SK-N-SH treated with all-trans-retinoic acid at 6 μM for 48 hours (cell line): ENCODE data around the gene TNXB.

Experiments used
- ATAC-seq: fragments of 200-7000 bp; cut with Tn5 transposase; 3 replicates; pipeline ENCODE4 v1.9.1; 2020; ENCODE audit warnings: mild to moderate bottlenecking, moderate library complexity
- BACH2 ChIP-seq: fragments of 250-450 bp; sonication (Bioruptor Pico); IDR thresholded peaks from 2 replicates; pipeline ENCODE4 v1.9.0; 2021; ENCODE audit warnings: mild to moderate bottlenecking, borderline replicate concordance
- CSDC2 ChIP-seq: fragments of 250-450 bp; sonication (Bioruptor Pico); IDR thresholded peaks from 2 replicates; pipeline ENCODE4 v1.5.0; 2020; ENCODE audit warnings: mild to moderate bottlenecking, moderate library complexity
- ESRRG ChIP-seq: fragments of 250-450 bp; sonication (Bioruptor Pico); IDR thresholded peaks from 2 replicates; pipeline ENCODE4 v1.6.1; 2021; ENCODE audit warnings: mild to moderate bottlenecking
- GLIS3 ChIP-seq: fragments of 250-450 bp; sonication (Bioruptor Pico); IDR thresholded peaks from 2 replicates; pipeline ENCODE4 v1.5.0; 2020; ENCODE audit warnings: mild to moderate bottlenecking, moderate library complexity
- ISL1 ChIP-seq: fragments of 250-450 bp; sonication (Bioruptor Pico); IDR thresholded peaks from 2 replicates; pipeline ENCODE4 v2.1.2; 2022; ENCODE audit warnings: mild to moderate bottlenecking, moderate library complexity
- OSR1 ChIP-seq: fragments of 250-450 bp; sonication (Bioruptor Pico); IDR thresholded peaks from 2 replicates; pipeline ENCODE4 v1.8.0; 2022; ENCODE audit warnings: moderate library complexity, mild to moderate bottlenecking, inconsistent platforms
- PPARA ChIP-seq: fragments of 250-450 bp; sonication (Bioruptor Pico); IDR thresholded peaks from 2 replicates; pipeline ENCODE4 v1.5.0; 2020; ENCODE audit warnings: mild to moderate bottlenecking, borderline replicate concordance
- RARB ChIP-seq: fragments of 250-450 bp; sonication (Bioruptor Pico); IDR thresholded peaks from 2 replicates; pipeline ENCODE4 v1.8.0; 2021; ENCODE audit warnings: mild to moderate bottlenecking, moderate library complexity
- TCF4 ChIP-seq: fragments of 250-450 bp; sonication (Bioruptor Pico); IDR thresholded peaks from 2 replicates; pipeline ENCODE4 v1.8.0; 2021; ENCODE audit warnings: mild to moderate bottlenecking, moderate library complexity, borderline replicate concordance
- TOX ChIP-seq: fragments of 250-450 bp; sonication (Bioruptor Pico); IDR thresholded peaks from 2 replicates; pipeline ENCODE4 v1.8.0; 2021; ENCODE audit warnings: mild to moderate bottlenecking, moderate library complexity, borderline replicate concordance
- TSHZ2 ChIP-seq: fragments of 250-450 bp; sonication (Bioruptor Pico); IDR thresholded peaks from 2 replicates; pipeline ENCODE4 v1.5.0; 2020; ENCODE audit warnings: mild to moderate bottlenecking, moderate library complexity
- ZC3H10 ChIP-seq: fragments of 250-450 bp; sonication (Bioruptor Pico); IDR thresholded peaks from 2 replicates; pipeline ENCODE4 v1.5.1; 2021; ENCODE audit warnings: mild to moderate bottlenecking, moderate library complexity
- ZFP3 ChIP-seq: fragments of 250-450 bp; sonication (Bioruptor Pico); IDR thresholded peaks from 2 replicates; pipeline ENCODE4 v1.5.0; 2020; ENCODE audit warnings: mild to moderate bottlenecking, moderate library complexity
- ZNF565 ChIP-seq: fragments of 450-650 bp; formaldehyde crosslinking; conservative IDR thresholded peaks from 2 replicates; pipeline ENCODE4 v1.5.0; 2020; ENCODE audit warnings: low read depth, mild to moderate bottlenecking, moderate library complexity
- ZNF70 ChIP-seq: fragments of 450-650 bp; formaldehyde crosslinking; IDR thresholded peaks from 2 replicates; pipeline ENCODE4 v1.5.0; 2020; ENCODE audit warnings: mild to moderate bottlenecking, moderate library complexity
- TF ChIP-seq, protein P1 (sequence below): fragments of 250-450 bp; sonication (Bioruptor Pico); IDR thresholded peaks from 2 replicates; pipeline ENCODE4 v1.8.0; 2020; ENCODE audit warnings: mild to moderate bottlenecking, moderate library complexity, borderline replicate concordance
- TF ChIP-seq, protein P2 (sequence below): fragments of 250-450 bp; sonication (Bioruptor Pico); IDR thresholded peaks from 2 replicates; pipeline ENCODE4 v1.5.1; 2021; ENCODE audit warnings: mild to moderate bottlenecking, moderate library complexity

The TNXB gene

GRCh38 chr6:32126880-32127279, 17.7 kb upstream of the TNXB start:
- no peak for ATAC-seq
- TF ChIP-seq RARB (CRISPR knock-in tag) = no peak
- TF ChIP-seq GLIS3 = no peak
- TF ChIP-seq ZNF70 (CRISPR knock-in tag) = no peak
- TF ChIP-seq ESRRG (CRISPR knock-in tag) = no peak
- TF ChIP-seq TCF4 (CRISPR knock-in tag) = no peak
- no peak for TF ChIP-seq BACH2 (CRISPR knock-in tag)

DNA sequence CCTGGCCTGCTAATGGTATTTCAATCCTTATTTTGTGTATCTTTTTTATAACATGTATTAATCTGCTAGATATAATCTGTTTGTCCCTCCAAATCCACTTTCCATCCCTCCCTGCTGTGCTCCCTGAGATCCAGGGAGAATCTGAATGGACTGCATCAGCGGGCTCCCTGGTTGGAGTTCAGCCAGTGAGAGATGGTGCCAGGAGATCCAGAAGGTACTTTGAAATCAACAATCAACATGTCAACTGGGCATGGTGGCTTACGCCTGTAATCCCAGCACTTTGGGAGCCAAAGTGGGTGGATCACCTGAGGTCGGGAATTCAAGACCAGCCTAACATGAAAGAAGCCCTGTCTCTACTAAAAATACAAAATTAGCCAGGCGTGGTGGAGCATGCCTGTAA, 14.5 kb upstream of the TNXB start:
- no peak for TF ChIP-seq CSDC2 (CRISPR knock-in tag)
- TF ChIP-seq, protein P1, sequence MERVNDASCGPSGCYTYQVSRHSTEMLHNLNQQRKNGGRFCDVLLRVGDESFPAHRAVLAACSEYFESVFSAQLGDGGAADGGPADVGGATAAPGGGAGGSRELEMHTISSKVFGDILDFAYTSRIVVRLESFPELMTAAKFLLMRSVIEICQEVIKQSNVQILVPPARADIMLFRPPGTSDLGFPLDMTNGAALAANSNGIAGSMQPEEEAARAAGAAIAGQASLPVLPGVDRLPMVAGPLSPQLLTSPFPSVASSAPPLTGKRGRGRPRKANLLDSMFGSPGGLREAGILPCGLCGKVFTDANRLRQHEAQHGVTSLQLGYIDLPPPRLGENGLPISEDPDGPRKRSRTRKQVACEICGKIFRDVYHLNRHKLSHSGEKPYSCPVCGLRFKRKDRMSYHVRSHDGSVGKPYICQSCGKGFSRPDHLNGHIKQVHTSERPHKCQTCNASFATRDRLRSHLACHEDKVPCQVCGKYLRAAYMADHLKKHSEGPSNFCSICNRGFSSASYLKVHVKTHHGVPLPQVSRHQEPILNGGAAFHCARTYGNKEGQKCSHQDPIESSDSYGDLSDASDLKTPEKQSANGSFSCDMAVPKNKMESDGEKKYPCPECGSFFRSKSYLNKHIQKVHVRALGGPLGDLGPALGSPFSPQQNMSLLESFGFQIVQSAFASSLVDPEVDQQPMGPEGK (CRISPR knock-in tag) = no peak
- TF ChIP-seq ZNF70 (CRISPR knock-in tag) = no peak
- no peak for TF ChIP-seq ZFP3
- no peak for TF ChIP-seq PPARA
- no peak for TF ChIP-seq BACH2 (CRISPR knock-in tag)
- no peak for TF ChIP-seq TCF4 (CRISPR knock-in tag)

DNA sequence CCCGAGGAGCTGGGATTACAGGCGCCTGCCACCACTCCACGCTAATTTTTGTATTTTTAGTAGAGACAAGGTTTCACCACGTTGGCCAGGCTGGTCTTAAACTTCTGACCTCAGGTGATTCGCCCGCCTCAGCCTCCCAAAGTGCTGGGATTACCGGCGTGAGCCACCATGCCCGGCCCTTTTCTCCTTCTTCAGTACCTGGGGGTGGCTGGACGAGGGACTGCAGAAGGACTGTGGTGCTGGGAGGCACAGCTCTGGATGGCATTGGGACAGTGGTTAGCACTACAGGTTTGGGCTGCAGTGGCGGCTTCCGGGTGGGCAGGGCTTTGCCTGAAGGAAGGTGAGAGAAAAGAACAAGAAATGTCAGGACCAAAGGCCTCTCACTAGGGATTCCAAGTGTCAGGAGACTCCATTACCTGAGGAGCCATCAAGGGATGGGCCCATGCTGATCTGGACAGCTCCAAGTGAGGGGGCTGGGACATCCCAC, 11.5 kb upstream of the TNXB start:
- TF ChIP-seq TSHZ2 (CRISPR knock-in tag) = no peak
- no peak for TF ChIP-seq ZNF70 (CRISPR knock-in tag)
- TF ChIP-seq TCF4 (CRISPR knock-in tag) = no peak
- no peak for TF ChIP-seq ZNF565 (CRISPR knock-in tag)
- TF ChIP-seq GLIS3 = no peak
- no peak for TF ChIP-seq TOX (CRISPR knock-in tag)
- TF ChIP-seq, protein P2, sequence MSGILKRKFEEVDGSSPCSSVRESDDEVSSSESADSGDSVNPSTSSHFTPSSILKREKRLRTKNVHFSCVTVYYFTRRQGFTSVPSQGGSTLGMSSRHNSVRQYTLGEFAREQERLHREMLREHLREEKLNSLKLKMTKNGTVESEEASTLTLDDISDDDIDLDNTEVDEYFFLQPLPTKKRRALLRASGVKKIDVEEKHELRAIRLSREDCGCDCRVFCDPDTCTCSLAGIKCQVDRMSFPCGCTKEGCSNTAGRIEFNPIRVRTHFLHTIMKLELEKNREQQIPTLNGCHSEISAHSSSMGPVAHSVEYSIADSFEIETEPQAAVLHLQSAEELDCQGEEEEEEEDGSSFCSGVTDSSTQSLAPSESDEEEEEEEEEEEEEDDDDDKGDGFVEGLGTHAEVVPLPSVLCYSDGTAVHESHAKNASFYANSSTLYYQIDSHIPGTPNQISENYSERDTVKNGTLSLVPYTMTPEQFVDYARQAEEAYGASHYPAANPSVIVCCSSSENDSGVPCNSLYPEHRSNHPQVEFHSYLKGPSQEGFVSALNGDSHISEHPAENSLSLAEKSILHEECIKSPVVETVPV = no peak
- ATAC-seq = no peak

More for the DNA sequence above, 14.5 kb upstream of the TNXB start:
- no peak for ATAC-seq

DNA sequence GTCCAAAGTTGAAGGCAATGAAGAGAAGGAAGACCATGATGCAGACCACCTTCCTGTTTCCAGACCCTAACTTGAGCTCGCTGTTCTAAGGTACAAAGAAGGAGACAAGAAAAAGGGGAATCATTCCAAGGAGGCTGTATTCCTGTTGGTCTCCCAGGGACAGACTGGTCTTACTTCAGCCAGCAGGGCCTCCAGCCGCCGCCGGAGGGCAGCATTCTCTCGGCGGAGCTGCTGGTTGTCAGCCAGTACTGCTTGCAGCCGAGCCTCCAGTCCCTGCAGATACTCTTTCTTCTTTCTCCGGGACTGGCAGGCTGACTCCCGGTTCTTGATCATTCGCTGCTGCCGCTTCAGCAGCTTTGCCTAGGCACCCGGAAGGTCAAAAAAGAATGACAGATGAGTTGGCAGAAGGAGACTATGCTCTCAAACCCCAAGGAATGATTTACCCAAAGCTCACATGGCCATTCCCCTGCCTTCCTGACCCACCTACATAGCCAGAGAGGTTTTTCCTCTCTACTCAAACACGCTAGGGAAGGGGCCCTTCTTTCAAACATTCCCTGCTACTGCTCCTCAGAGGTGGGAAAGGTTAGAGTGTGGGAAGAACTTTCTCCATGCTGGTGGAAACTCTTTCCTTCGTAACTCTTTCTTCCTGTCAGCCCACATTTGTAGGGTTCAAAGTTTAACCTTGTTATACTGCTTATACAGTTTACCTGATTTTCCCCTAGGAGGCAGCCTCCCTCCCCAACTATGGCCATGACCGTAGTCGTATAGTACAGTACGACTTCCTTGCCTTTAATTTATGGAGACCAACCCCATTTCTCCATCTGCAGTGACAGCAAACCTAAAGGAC, 9.9 kb upstream of the TNXB start:
- ATAC-seq = peak; percentile 90
- no peak for TF ChIP-seq ESRRG (CRISPR knock-in tag)
- no peak for TF ChIP-seq ZC3H10 (CRISPR knock-in tag)
- TF ChIP-seq, protein P1 (CRISPR knock-in tag) = no peak

GRCh38 chr6:32117461-32117860, 8.3 kb upstream of the TNXB start:
- TF ChIP-seq, protein P2 = no peak
- TF ChIP-seq BACH2 (CRISPR knock-in tag) (no peak), ESRRG (CRISPR knock-in tag) (no peak), ISL1 (CRISPR knock-in tag) (no peak), OSR1 (CRISPR knock-in tag) (no peak), TSHZ2 (CRISPR knock-in tag) (no peak)
- ATAC-seq = no peak
